HG03139 (cell line): Measurements from ENCODE around the gene PRR29.

Experiments
- ATAC-seq: cut with Tn5 transposase; IDR thresholded peaks from one replicate; pipeline ENCODE4 v1.9.1; 2021; ENCODE audit not compliant: unreplicated experiment

The PRR29 gene

GRCh38 chr17:63998050-63998720 is at the start of gene PRR29:
Gene PRR29 (plus strand): TSS chr17:63998351. CDS start chr17:63998365, 14 bp downstream.
- no peak for ATAC-seq

- no peak for ATAC-seq
Measured at GRCh38 chr17:63948521-63948920, 49.6 kb upstream of the PRR29 start.

GRCh38 chr17:63949576-63950250 is 48.4 kb upstream of the PRR29 start:
- ATAC-seq: no peak

GRCh38 chr17:63950940-63951907 is 46.9 kb upstream of the PRR29 start:
- ATAC-seq: no peak

GRCh38 chr17:63954402-63955063 is 43.6 kb upstream of the PRR29 start:
- ATAC-seq: peak; percentile 63

- ATAC-seq: no peak
Measured at GRCh38 chr17:63955232-63955631, 42.9 kb upstream of the PRR29 start.

GRCh38 chr17:63955791-63956190 is 42.4 kb upstream of the PRR29 start:
- ATAC-seq: no peak

- ATAC-seq: no peak
Measured at GRCh38 chr17:63956296-63956920, 41.7 kb upstream of the PRR29 start.

GRCh38 chr17:63960006-63960405 is 38.1 kb upstream of the PRR29 start:
- no peak for ATAC-seq

- no peak for ATAC-seq
Measured at GRCh38 chr17:63960430-63960829, 37.7 kb upstream of the PRR29 start.

GRCh38 chr17:63961355-63962212 is 36.6 kb upstream of the PRR29 start:
- ATAC-seq: no peak

- no peak for ATAC-seq
Measured at GRCh38 chr17:63962298-63962744, 35.8 kb upstream of the PRR29 start.

GRCh38 chr17:63963123-63963522 is 35.0 kb upstream of the PRR29 start:
- no peak for ATAC-seq

- no peak for ATAC-seq
Measured at GRCh38 chr17:63966646-63967264, 31.4 kb upstream of the PRR29 start.

GRCh38 chr17:63967953-63968352 is 30.2 kb upstream of the PRR29 start:
- ATAC-seq: no peak

- no peak for ATAC-seq
Measured at GRCh38 chr17:63969278-63969677, 28.9 kb upstream of the PRR29 start.

- no peak for ATAC-seq
Measured at GRCh38 chr17:63972796-63973195, 25.4 kb upstream of the PRR29 start, which contains the start of gene SCN4A. Gene SCN4A (minus strand): TSS chr17:63972918. CDS start chr17:63972841, 77 bp downstream.

- ATAC-seq: no peak
Measured at GRCh38 chr17:63973247-63973646, 24.9 kb upstream of the PRR29 start.
